ENCODE measurements around the gene TMEM176B.
"Not testable (repeated sequence)": the region's sequence is repeated elsewhere in the genome, so short reads cannot be mapped to it uniquely, and the experiment has no call there.

The TMEM176B gene

GRCh38 chr7:150823043-150823442 lies 22.9 kb upstream of the TMEM176B start:
- no peak for DNase-seq (ENCODE audit: low read depth, low spot score)

DNA sequence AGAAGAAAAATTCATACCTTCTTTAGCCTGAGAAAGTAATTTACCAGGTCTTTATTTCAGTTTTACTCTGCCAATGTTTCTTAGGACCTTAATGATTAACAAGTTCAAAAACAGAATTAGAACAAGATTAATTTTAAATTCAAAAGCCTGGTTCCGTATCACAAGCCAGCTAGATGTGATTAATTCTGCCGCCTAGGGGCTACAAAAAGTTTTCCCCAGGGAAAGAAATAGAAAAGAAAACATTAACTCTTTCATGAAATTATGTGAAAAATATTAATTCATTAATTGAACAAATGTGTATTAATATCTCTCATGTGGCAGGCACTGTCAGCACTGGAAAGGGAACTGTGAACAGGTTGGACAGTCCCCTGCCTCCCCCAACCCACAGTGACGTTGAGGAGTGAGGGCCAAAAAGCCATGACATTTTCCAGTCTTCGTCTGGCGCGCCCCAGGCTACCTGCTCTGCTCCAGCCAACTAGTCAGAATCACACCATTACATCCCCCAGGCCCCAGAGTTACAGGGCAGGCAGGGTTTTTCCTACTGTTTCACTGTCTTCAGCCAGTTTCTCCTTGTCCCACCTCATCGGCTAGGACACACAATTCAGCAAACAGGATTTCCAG lies 20.5 kb upstream of the TMEM176B start:
- no peak for DNase-seq (ENCODE audit: low read depth, low spot score)

GRCh38 chr7:150820148-150820547 lies 20.0 kb upstream of the TMEM176B start:
- DNase-seq (ENCODE audit: low read depth, low spot score): no peak

DNA sequence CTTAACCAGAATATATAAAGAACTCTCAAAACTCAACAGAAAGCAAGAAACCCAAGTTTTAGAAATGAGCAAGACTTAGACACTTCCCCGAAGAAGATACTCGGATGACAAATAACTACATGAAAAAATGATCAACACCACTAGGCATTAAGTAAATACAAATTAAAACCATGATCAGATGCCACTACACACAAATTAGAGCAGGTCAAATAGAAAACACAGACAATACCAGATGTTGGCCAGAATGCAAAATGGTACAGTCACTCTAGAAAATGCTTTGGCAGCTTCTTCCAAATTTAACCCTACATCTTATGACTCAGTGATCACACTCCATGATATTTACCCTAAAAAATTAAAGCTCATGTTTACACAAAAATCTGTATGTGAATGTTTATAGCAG lies 18.8 kb upstream of the TMEM176B start:
- DNase-seq (ENCODE audit: low read depth, low spot score): no peak

DNA sequence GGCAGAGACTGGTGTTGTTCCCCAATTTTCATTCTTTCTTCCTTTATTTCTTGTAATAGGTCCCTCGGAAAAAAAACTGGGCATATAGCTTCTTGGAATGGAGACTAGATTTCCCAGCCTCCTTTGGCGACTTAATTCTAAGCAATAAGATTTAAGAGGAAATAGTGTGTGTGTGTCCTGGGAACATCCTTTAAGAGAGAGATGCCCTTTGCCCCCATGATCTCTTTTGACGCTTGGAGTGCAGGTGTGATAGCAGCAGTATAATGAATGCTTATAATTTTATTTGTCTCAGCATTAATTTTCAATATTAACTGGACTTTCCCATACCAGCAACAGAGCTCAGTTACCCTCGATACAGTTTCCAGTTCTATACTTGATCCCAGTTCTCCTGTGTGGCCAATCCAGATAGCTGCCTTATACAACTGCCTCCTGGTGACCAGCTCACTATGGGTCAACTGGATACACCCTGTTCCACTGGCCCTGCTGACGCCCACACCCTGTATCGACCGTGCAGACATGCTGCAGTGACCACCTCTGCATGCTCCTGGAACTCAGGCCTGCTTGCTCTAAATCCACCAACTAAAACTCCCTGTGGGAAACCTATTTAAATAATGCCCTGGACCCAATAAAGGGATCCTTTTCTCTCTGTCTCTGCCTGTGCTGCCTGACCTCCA lies 14.3 kb upstream of the TMEM176B start:
- no peak for DNase-seq (ENCODE audit: low read depth, low spot score)

DNA sequence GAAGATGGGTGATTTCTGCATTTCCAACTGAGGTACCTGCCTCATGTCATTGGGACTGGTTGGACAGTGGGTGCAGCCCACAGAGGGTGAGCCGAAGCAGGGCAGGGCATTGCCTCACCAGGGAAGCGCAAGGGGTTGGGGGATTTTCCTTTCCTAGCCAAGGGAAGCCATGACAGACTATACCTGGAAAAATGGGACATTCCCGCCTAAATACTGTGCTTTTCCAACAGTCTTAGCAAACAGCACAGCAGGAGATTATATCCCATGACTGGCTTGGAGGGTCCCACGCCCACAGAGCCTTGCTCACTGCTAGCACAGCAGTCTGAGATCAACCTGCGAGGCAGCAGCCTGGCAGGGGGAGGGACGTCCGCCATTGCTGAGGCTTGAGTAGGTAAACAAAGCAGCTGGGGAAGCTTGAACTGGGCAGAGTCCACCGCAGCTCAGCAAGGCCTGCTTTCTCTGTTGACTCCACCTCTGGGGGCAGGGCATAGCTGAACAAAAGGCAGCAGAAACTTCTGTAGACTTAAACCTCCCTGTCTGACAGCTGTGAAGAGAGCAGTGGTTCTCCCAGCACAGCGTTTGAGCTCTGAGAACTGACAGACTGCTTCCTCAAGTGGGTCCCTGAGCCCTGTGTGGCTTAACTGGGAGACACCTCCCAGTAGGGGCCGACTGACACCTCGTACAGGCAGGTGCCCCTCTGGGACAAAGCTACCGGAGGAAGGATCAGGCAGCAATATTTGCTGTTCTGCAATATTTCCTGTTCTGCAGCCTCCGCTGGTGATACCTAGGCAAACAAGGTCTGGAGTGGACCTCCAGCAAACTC lies 7.7 kb upstream of the TMEM176B start:
- not testable (repeated sequence) for DNase-seq (ENCODE audit: low read depth, low spot score)

DNA sequence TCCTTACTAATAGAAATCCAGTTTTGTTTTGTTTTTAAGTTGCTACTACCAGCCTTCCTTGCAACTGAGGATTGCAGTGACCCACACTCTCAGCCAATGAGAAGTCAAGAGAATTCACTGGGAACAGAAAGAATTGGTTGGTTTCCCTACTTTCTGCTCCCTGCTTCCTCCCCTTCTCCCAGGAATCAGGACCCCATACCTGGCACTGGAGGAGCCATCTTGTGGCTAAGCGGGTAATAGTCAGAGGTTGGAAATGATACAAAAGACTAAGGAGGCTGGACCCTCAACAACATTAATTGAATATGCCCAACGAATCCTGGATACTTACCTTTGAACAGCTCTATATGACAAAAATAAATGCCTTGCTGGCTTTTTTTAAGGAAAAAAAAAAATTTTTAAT lies 6.7 kb upstream of the TMEM176B start:
- DNase-seq (ENCODE audit: low read depth, low spot score): no peak

GRCh38 chr7:150806454-150806853 lies 6.3 kb upstream of the TMEM176B start:
- no peak for DNase-seq (ENCODE audit: low read depth, low spot score)

DNA sequence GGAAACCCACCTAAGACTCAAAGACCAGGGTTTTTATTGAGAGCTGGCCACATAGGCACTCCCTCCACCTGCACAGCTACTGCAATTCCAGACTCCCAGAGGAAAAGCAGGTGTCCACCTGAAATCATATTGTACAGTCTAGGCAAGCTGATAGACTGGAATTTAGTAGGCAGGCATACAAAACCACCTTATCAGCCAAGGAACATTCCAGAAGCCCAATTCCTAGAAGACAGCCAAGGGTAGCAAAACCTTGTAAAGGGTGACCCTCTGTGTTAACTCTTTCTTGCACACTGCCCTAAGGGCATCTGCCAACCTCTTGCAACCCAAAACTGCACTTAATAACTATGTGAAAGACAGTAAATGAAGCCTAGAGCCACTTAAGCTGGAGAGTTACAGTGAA lies 5.7 kb upstream of the TMEM176B start:
- no peak for DNase-seq (ENCODE audit: low read depth, low spot score)

GRCh38 chr7:150804802-150805201 lies 4.6 kb upstream of the TMEM176B start:
- no peak for DNase-seq (ENCODE audit: low read depth, low spot score)

- no peak for DNase-seq (ENCODE audit: low read depth, low spot score)
These were observed 3.1 kb upstream of the TMEM176B start for GRCh38 chr7:150803161-150803860.

GRCh38 chr7:150801946-150802771 lies 2.0 kb upstream of the TMEM176B start:
- no peak for DNase-seq (ENCODE audit: low read depth, low spot score)

- DNase-seq (ENCODE audit: low read depth, low spot score): no peak
These were observed 1.2 kb upstream of the TMEM176B start for GRCh38 chr7:150801242-150801945.

- no peak for DNase-seq (ENCODE audit: low read depth, low spot score)
These were observed 547 bp upstream of the TMEM176B start, which contains the start of gene TMEM176A for GRCh38 chr7:150800581-150801241. Gene TMEM176A (plus strand): TSS chr7:150800769. CDS start chr7:150801551, 782 bp downstream.

DNA sequence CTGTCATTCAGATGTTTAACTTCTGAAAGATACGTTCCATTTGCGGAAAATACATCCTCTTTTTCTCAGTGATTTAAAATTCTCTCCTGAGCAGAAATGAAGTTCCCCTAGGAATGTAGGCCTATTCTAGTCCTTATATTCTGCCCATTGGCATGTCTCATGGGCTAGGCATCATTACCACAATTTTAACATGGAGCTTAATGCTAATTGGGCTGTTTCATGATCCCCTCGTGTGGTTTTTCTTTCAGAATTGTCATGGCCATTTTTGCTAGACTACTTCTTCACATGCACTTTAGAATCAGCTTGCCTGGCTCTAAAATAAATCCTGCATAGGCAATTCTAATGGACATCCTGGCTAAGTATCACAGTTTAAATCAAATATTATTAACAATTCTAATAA lies 1.0 kb downstream of the TMEM176B start:
- DNase-seq (ENCODE audit: low read depth, low spot score): no peak

DNA sequence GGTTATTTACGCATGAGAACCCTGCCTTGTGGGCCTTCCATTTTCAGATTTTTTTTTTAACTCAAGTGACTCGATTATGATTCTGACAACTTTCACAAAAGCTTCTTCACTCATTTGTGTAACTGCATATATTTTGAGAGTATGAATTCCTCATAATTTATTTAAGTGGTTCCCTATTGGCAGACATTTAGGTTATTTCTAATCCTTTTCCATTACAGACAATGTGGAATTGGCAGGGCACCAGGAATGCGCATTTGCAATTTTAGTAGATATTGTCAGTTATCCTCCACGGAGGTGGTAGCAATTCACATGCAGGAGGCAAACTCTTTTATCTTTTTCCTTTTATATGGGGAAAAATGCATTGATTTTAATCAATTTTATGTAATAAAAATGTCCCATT lies 2.5 kb downstream of the TMEM176B start:
- no peak for DNase-seq (ENCODE audit: low read depth, low spot score)

DNA sequence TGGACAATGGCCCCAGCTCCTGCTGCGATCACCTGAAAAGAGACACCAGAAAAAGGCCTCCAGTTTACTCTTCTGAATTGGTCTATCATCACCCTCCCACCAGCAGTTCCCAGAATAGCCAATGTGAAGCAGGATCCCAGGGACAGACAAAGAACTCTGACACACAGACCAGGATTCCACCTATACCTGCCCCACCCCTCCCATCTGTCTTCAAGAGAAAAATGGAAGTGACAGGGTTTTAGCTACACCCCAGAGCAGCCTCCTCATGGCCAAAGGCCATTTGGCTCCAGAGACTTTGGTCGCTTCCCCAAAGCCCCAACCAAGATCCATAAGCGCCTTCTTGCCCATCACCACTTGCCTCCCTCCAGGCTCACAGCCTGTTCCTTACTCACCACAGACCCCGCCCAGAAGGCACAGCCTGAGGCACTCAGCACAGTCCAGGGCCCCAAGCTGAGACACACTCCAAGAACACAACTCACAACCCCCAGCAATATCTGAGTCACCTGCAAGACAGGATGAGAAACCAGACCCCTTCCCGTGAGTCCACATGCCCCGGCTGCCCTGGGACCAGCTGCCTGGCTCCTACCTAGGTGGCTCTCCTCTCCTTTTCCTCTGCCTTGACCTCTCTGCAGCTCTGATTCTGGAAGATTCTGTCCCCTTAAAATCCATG lies 6.5 kb downstream of the TMEM176B start:
- no peak for DNase-seq (ENCODE audit: low read depth, low spot score)

DNA sequence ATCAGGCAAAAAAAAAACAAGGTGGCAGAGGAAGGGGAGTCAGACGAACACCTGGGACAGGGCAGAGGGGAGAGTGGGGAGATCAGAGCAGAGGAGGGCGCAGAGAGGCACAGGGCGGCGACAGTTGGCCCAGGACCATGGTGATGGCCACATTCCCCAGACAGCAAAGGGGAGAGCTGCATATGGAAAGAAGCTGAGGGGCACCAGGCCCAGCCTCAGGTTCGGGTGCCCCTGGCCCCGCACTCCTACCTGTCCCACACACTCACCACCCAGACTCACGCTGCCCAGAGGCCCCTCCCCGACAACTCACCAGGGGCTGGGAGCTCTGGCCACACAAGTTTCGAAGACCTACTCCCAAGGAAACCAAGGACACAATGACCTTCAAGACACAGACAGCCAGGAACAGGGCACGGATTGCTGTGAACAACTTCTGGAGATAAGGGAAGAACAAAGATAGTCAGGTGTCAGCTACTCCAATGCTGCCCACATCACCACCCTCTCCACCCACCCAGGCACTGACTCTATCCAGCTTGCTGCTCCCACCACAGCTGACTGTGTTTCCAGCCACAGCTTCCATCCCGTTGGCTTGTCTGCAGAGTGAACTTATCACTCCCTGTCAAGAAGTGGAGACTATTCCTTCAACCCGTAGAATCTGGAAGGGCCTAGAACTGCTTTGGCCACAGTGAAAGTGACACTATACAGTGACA lies 8.3 kb downstream of the TMEM176B start:
- no peak for DNase-seq (ENCODE audit: low read depth, low spot score)

DNA sequence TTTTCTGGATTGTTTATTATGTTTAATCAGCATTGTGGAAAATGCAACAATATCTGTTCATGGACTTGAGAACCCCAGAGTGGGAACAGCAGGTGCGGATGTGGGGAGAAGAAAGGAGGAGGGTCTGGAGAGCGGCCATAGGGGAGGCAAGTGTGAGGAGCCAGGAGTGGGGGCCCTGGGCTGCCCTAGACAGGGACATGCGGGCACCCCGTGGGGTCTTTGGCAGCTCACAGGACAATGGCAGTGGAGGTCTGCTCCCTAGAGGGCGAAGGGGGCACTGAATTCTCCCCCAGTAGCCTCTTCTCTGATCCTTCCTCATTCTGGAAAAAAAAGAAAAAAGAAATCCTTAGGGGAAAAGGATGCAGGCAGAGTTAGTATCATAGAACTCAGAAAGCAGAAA lies 8.9 kb downstream of the TMEM176B start:
- no peak for DNase-seq (ENCODE audit: low read depth, low spot score)

All from astrocyte of the hippocampus (primary cell).